Tibial nerve (tissue), 3 donors: ENCODE results near the gene GASK1A.

Source experiments
- EP300 ChIP-seq, 2 donors: sonication (generic); formaldehyde crosslinking; IDR thresholded peaks; one replicate each; pipeline ENCODE4 v1.6.1; 2017; ENCODE audit warnings: antibody characterized with exemption in 2 of 2, mild to moderate bottlenecking in 1 of 2
- POLR2A ChIP-seq, 2 donors: fragments of 450-650 bp; IDR thresholded peaks; one replicate each; pipeline ENCODE4 v1.6.1; 2017; ENCODE audit warnings: antibody characterized with exemption in 2 of 2, mild to moderate bottlenecking in 2 of 2, moderate library complexity in 2 of 2

DNA sequence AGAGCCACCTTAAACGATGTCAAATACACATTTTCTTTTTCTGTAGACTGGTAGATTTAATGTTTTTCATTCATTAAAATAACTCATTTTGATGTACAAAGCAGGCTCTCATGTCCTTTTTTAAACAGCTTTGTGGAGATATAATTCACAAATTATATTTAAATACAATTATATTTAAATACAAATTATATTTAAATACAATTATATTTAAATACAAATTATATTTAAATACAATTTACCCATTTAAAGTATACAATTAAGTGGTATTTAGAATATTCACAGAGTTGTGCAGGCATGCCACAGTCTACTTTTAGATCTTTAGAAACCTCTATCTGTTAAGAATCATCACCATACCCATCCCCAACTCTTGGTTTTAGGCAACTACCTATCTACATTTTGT is 36.4 kb upstream of the GASK1A start:
- TF ChIP-seq POLR2A (IDR thresholded peaks at IDR 0.05) (no peak), EP300 (IDR thresholded peaks at IDR 0.05) (no peak)
